Activated CD4-positive, alpha-beta T cell treated with anti-CD3 and anti-CD28 coated beads, Interleukin-2, amount 50 U/mL, for 4 hours (primary cell): ENCODE results near the gene TFDP2.
"Not testable (repeated sequence)": the region's sequence is repeated elsewhere in the genome, so short reads cannot be mapped to it uniquely, and the experiment has no call there.

Experiments
- DNase-seq, 2 experiments: peaks; one replicate each; pipeline ENCODE4 v3.0.0-alpha.2; 2020

TFDP2 gene

GRCh38 chr3:142148792-142149672 lies at the start of gene TFDP2:
TFDP2 (minus strand) TSS chr3:142149544; CDS start chr3:142101749, 47,795 bp downstream.
- DNase-seq = peak; percentile 71 to 72

GRCh38 chr3:142188846-142189245 lies 39.5 kb upstream of the TFDP2 start:
- DNase-seq = no peak

GRCh38 chr3:142180761-142181362 lies 31.5 kb upstream of the TFDP2 start:
- DNase-seq = peak in 1 of 2 experiments; percentile 1

GRCh38 chr3:142175478-142175877 lies 26.1 kb upstream of the TFDP2 start:
- DNase-seq = no peak

- DNase-seq = no peak
Observed at GRCh38 chr3:142174559-142174958, 25.2 kb upstream of the TFDP2 start.

- DNase-seq = no peak
Observed at GRCh38 chr3:142168514-142168913, 19.2 kb upstream of the TFDP2 start.

GRCh38 chr3:142165194-142165593 lies 15.8 kb upstream of the TFDP2 start:
- DNase-seq = no peak

- no peak for DNase-seq
Observed at GRCh38 chr3:142159083-142159740, 9.9 kb upstream of the TFDP2 start.

GRCh38 chr3:142154186-142154585 lies 4.8 kb upstream of the TFDP2 start:
- no peak for DNase-seq

- no peak for DNase-seq
Observed at GRCh38 chr3:142152384-142152783, 3.0 kb upstream of the TFDP2 start.

GRCh38 chr3:142151828-142152227 lies 2.5 kb upstream of the TFDP2 start:
- DNase-seq = no peak

GRCh38 chr3:142151240-142151639 lies 1.9 kb upstream of the TFDP2 start:
- DNase-seq = no peak

- DNase-seq = no peak
Observed at GRCh38 chr3:142150271-142150670, 927 bp upstream of the TFDP2 start.

- DNase-seq = no peak
Observed at GRCh38 chr3:142149673-142149992, 289 bp upstream of the TFDP2 start.

GRCh38 chr3:142148044-142148791 lies 1.1 kb downstream of the TFDP2 start:
- DNase-seq = no peak

GRCh38 chr3:142144587-142144986 lies 4.8 kb downstream of the TFDP2 start:
- not testable (repeated sequence) for DNase-seq

GRCh38 chr3:142140608-142141285 lies 8.6 kb downstream of the TFDP2 start:
- not testable (repeated sequence) for DNase-seq

GRCh38 chr3:142137089-142137488 lies 12.3 kb downstream of the TFDP2 start:
- not testable (repeated sequence) for DNase-seq

GRCh38 chr3:142134799-142135325 lies 14.5 kb downstream of the TFDP2 start:
- no peak for DNase-seq

- no peak for DNase-seq
Observed at GRCh38 chr3:142129516-142130171, 19.7 kb downstream of the TFDP2 start.

- DNase-seq = no peak
Observed at GRCh38 chr3:142127941-142128658, 21.2 kb downstream of the TFDP2 start.
